AG04449 (cell line): ENCODE measurements around the gene TBC1D32.
"Not testable (repeated sequence)": the region's sequence is repeated elsewhere in the genome, so short reads cannot be mapped to it uniquely, and the experiment has no call there.

Experiments used
- CTCF ChIA-PET: fragments of 350-600 bp; formaldehyde crosslinking; extraction: SDS; loops from one replicate; lab custom pipeline; 2021; ENCODE audit warnings: antibody characterized with exemption; lab: Yijun Ruan, JAX
- POLR2A ChIA-PET: fragments of 400-600, 350-600 bp; formaldehyde crosslinking; extraction: SDS; loops from one replicate; lab custom pipeline; 2020; ENCODE audit warnings: antibody characterized with exemption, inconsistent platforms; lab: Yijun Ruan, JAX
- DNase-seq: peaks from one replicate; pipeline ENCODE4 v3.0.0-alpha.2; 2010; ENCODE audit warnings: low read depth, low spot score
- H3K4me3 ChIP-seq: 2 replicates; pipeline ENCODE4 v1.5.1; 2011; ENCODE audit warnings: low read depth, mild to moderate bottlenecking, control low read depth, low read length
- CTCF ChIP-seq: IDR thresholded peaks from one replicate; pipeline ENCODE4 v1.5.1; 2011; ENCODE audit warnings: mild to moderate bottlenecking, moderate library complexity, low read length, control low read depth, inconsistent platforms; ENCODE audit not compliant: insufficient read depth; ENCODE audit errors: missing control alignments

The TBC1D32 gene

GRCh38 chr6:121334299-121335086, at the start of gene TBC1D32:
Gene TBC1D32, minus strand, starts transcription at chr6:121334480. Its CDS starts 50 bp downstream, at chr6:121334430.
- peak; percentile 19 for DNase-seq
- peak within 1 kb of the TSS; percentile 79 for H3K4me3 ChIP-seq
- CTCF ChIA-PET = interaction anchor here (0.7 to 1.5 kb wide), 5 partner anchors 16 to 850 kb away, joined by 3 to 6 read pairs (median 3); no protein-coding TSS in a partner anchor
- no peak for TF ChIP-seq CTCF
- POLR2A ChIA-PET = interaction anchor here (0.7 to 1.3 kb wide), 2 partner anchors 24 to 256 kb away, joined by 3 to 7 read pairs; no protein-coding TSS in a partner anchor

GRCh38 chr6:121383478-121383877, 49.2 kb upstream of the TBC1D32 start:
- CTCF ChIA-PET = interaction anchor here (1.3 kb wide), 1 partner anchor 17 kb away, joined by 4 read pairs; no protein-coding TSS in a partner anchor
- POLR2A ChIA-PET = no interaction called here
- DNase-seq = no peak
- no peak overlapping the region for H3K4me3 ChIP-seq
- no peak for TF ChIP-seq CTCF

- no peak for TF ChIP-seq CTCF
- CTCF ChIA-PET = interaction anchor here (1.3 kb wide), 1 partner anchor 48 kb away, joined by 3 read pairs; the partner anchor contains the start of gene TBC1D32
- POLR2A ChIA-PET = no interaction called here
- no peak overlapping the region for H3K4me3 ChIP-seq
- no peak for DNase-seq
Observed at GRCh38 chr6:121382467-121383121, 48.3 kb upstream of the TBC1D32 start.

- no peak for TF ChIP-seq CTCF
- no peak for DNase-seq
- CTCF ChIA-PET = interaction anchor here (1.1 kb wide), 1 partner anchor 16 kb away, joined by 4 read pairs; no protein-coding TSS in a partner anchor
- POLR2A ChIA-PET = no interaction called here
- H3K4me3 ChIP-seq = no peak overlapping the region
Observed at GRCh38 chr6:121376411-121376810, 42.1 kb upstream of the TBC1D32 start.

- H3K4me3 ChIP-seq, CTCF ChIA-PET, DNase-seq, POLR2A ChIA-PET: not testable (repeated sequence)
Observed at GRCh38 chr6:121374219-121374618, 39.9 kb upstream of the TBC1D32 start.

- ChIA-PET POLR2A (no interaction called here), CTCF (no interaction called here)
- TF ChIP-seq CTCF = no peak
- H3K4me3 ChIP-seq = no peak overlapping the region
- DNase-seq = no peak
Observed at GRCh38 chr6:121365536-121366521, 31.5 kb upstream of the TBC1D32 start.
